ENCODE data around the gene PBX4.

PBX4 gene

GRCh38 chr19:19661675-19662251 lies 43.3 kb upstream of the PBX4 start:
- Histone ChIP-seq H3K4me3 (replicated peaks; ENCODE audit: low read depth, low read length) (peak overlapping the region; percentile 96), H3K27me3 (replicated peaks; ENCODE audit: control insufficient read depth, insufficient read depth, low read length) (no peaks in the 10 kb centered on the region), H3K36me3 (ENCODE audit: control insufficient read depth, insufficient read depth, low read length) (peaks cover 27% of the 10 kb centered on the region)
- peak; percentile 78 for DNase-seq (ENCODE audit: extremely low read depth, insufficient read length)
- TF ChIP-seq CTCF (IDR thresholded peaks at IDR 0.05; ENCODE audit: insufficient read depth, low read length, poor library complexity, severe bottlenecking): no peak

GRCh38 chr19:19661141-19661674 lies 42.7 kb upstream of the PBX4 start:
- H3K4me3 ChIP-seq (replicated peaks; ENCODE audit: low read depth, low read length): peak overlapping the region; percentile 61
- TF ChIP-seq CTCF (IDR thresholded peaks at IDR 0.05; ENCODE audit: insufficient read depth, low read length, poor library complexity, severe bottlenecking): no peak
- peaks cover 32% of the 10 kb centered on the region for H3K36me3 ChIP-seq (ENCODE audit: control insufficient read depth, insufficient read depth, low read length)
- H3K27me3 ChIP-seq (replicated peaks; ENCODE audit: control insufficient read depth, insufficient read depth, low read length): no peaks in the 10 kb centered on the region
- DNase-seq (ENCODE audit: extremely low read depth, insufficient read length): no peak

- Histone ChIP-seq H3K36me3 (ENCODE audit: control insufficient read depth, insufficient read depth, low read length) (peaks cover 46% of the 10 kb centered on the region), H3K4me3 (replicated peaks; ENCODE audit: low read depth, low read length) (no peak overlapping the region), H3K27me3 (replicated peaks; ENCODE audit: control insufficient read depth, insufficient read depth, low read length) (no peaks in the 10 kb centered on the region)
- TF ChIP-seq CTCF (IDR thresholded peaks at IDR 0.05; ENCODE audit: insufficient read depth, low read length, poor library complexity, severe bottlenecking): no peak
- no peak for DNase-seq (ENCODE audit: extremely low read depth, insufficient read length)
Measured at GRCh38 chr19:19659646-19660245, 41.3 kb upstream of the PBX4 start.

GRCh38 chr19:19657397-19657783 lies 38.9 kb upstream of the PBX4 start:
- no peak for TF ChIP-seq CTCF (IDR thresholded peaks at IDR 0.05; ENCODE audit: insufficient read depth, low read length, poor library complexity, severe bottlenecking)
- H3K36me3 ChIP-seq (ENCODE audit: control insufficient read depth, insufficient read depth, low read length): peaks cover 63% of the 10 kb centered on the region
- no peak for DNase-seq (ENCODE audit: extremely low read depth, insufficient read length)
- H3K4me3 ChIP-seq (replicated peaks; ENCODE audit: low read depth, low read length): no peak overlapping the region
- no peaks in the 10 kb centered on the region for H3K27me3 ChIP-seq (replicated peaks; ENCODE audit: control insufficient read depth, insufficient read depth, low read length)

- H3K36me3 ChIP-seq (ENCODE audit: control insufficient read depth, insufficient read depth, low read length): peaks cover 69% of the 10 kb centered on the region
- no peak for DNase-seq (ENCODE audit: extremely low read depth, insufficient read length)
Measured at GRCh38 chr19:19656451-19657396, 38.2 kb upstream of the PBX4 start.

More at GRCh38 chr19:19656451-19657396, 38.2 kb upstream of the PBX4 start:
- H3K4me3 ChIP-seq (replicated peaks; ENCODE audit: low read depth, low read length): no peak overlapping the region
- no peaks in the 10 kb centered on the region for H3K27me3 ChIP-seq (replicated peaks; ENCODE audit: control insufficient read depth, insufficient read depth, low read length)
- no peak for TF ChIP-seq CTCF (IDR thresholded peaks at IDR 0.05; ENCODE audit: insufficient read depth, low read length, poor library complexity, severe bottlenecking)
